ENCODE measurements around the gene RGS3.

DNA sequence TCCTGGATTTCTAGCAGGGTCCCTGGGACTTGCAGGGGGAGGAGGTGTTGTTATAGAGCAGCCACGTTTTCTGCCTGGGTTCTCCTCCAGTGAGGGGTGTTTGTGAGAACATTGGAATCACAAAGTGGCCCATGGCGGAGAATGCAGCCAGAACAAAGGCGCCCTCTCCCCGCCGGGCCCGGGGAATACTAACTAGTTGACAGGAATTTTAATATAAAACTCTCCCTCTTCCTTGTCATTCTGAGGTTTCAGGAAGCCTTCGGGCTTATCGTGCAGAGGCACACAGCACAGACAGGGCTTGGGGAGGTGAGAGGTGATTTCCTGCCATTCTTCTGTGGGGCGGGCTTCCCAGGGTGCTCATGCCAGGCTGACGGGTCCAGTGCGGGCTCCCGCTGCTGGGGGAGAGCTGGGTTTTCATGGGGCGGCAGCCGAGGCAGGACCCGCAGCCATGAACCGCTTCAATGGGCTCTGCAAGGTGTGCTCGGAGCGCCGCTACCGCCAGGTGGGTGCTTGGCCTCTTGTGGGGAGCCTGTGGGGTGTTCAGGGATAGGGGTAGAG is 37.7 kb downstream of the RGS3 start:
- TF ChIP-seq EP300 (IDR thresholded peaks at IDR 0.05; ENCODE audit: borderline replicate concordance) (no peak), ZBTB7A (IDR thresholded peaks at IDR 0.05; ENCODE audit: low read depth) (no peak), TEAD4 (IDR thresholded peaks at IDR 0.05) (no peak), CREB1 (IDR thresholded peaks at IDR 0.05; ENCODE audit: low read depth) (no peak), RAD21 (IDR thresholded peaks at IDR 0.05; ENCODE audit: low read depth) (no peak)
- TF ChIP-seq, protein P1, sequence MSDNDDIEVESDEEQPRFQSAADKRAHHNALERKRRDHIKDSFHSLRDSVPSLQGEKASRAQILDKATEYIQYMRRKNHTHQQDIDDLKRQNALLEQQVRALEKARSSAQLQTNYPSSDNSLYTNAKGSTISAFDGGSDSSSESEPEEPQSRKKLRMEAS (IDR thresholded peaks at IDR 0.05), result no peak
- TF ChIP-seq, protein P2, sequence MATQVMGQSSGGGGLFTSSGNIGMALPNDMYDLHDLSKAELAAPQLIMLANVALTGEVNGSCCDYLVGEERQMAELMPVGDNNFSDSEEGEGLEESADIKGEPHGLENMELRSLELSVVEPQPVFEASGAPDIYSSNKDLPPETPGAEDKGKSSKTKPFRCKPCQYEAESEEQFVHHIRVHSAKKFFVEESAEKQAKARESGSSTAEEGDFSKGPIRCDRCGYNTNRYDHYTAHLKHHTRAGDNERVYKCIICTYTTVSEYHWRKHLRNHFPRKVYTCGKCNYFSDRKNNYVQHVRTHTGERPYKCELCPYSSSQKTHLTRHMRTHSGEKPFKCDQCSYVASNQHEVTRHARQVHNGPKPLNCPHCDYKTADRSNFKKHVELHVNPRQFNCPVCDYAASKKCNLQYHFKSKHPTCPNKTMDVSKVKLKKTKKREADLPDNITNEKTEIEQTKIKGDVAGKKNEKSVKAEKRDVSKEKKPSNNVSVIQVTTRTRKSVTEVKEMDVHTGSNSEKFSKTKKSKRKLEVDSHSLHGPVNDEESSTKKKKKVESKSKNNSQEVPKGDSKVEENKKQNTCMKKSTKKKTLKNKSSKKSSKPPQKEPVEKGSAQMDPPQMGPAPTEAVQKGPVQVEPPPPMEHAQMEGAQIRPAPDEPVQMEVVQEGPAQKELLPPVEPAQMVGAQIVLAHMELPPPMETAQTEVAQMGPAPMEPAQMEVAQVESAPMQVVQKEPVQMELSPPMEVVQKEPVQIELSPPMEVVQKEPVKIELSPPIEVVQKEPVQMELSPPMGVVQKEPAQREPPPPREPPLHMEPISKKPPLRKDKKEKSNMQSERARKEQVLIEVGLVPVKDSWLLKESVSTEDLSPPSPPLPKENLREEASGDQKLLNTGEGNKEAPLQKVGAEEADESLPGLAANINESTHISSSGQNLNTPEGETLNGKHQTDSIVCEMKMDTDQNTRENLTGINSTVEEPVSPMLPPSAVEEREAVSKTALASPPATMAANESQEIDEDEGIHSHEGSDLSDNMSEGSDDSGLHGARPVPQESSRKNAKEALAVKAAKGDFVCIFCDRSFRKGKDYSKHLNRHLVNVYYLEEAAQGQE (IDR thresholded peaks at IDR 0.05; ENCODE audit: low read depth), result no peak

All from Ishikawa (cell line).